H9 (cell line): ENCODE data around the gene CAMSAP2. TPM values are rescaled to one million over a fixed set of nuclear protein-coding genes. Genes with fewer than 3 reads are reported as not detected.
A peak's percentile ranks its signal among the peaks of the same experiment; 100 is the strongest.

Experiments
- DNase-seq: peaks from one replicate; pipeline ENCODE4 v3.0.0-alpha.2; 2017
- H2AFZ ChIP-seq: one replicate; pipeline ENCODE4 v1.6.1; 2013; ENCODE audit warnings: mild to moderate bottlenecking, low read length, control low read depth, moderate library complexity
- H2AK5ac ChIP-seq: 2 replicates; pipeline ENCODE4 v1.6.1; 2013; ENCODE audit warnings: low read length, control low read depth, mixed read lengths; ENCODE audit not compliant: insufficient read length
- H2BK120ac ChIP-seq: one replicate; pipeline ENCODE4 v1.6.1; 2013; ENCODE audit warnings: low read depth, mild to moderate bottlenecking, low read length, control low read depth, inconsistent platforms; ENCODE audit not compliant: poor library complexity, severe bottlenecking
- H2BK12ac ChIP-seq: 2 replicates; pipeline ENCODE4 v1.6.1; 2013; ENCODE audit warnings: low read length, control low read depth, mixed read lengths, low read depth; ENCODE audit not compliant: insufficient read length
- H2BK15ac ChIP-seq: 2 replicates; pipeline ENCODE4 v1.6.1; 2013; ENCODE audit warnings: low read depth, low read length, control low read depth
- H2BK20ac ChIP-seq: one replicate; pipeline ENCODE4 v1.6.1; 2013; ENCODE audit warnings: low read depth, mild to moderate bottlenecking, low read length, control low read depth, inconsistent platforms; ENCODE audit not compliant: poor library complexity, severe bottlenecking
- H2BK5ac ChIP-seq: 2 replicates; pipeline ENCODE4 v1.6.1; 2013; ENCODE audit warnings: low read length, control low read depth, mixed read lengths; ENCODE audit not compliant: insufficient read length
- H3K14ac ChIP-seq: 2 replicates; pipeline ENCODE4 v1.6.1; 2013; ENCODE audit warnings: low read length, control low read depth; ENCODE audit not compliant: insufficient read depth
- H3K18ac ChIP-seq: 2 replicates; pipeline ENCODE4 v1.6.1; 2013; ENCODE audit warnings: low read depth, mild to moderate bottlenecking, mixed read lengths, low read length, control low read depth; ENCODE audit not compliant: insufficient read length
- H3K23ac ChIP-seq: 2 replicates; pipeline ENCODE4 v1.6.1; 2013; ENCODE audit warnings: low read length, control low read depth, mixed read lengths, low read depth; ENCODE audit not compliant: insufficient read length
- H3K23me2 ChIP-seq: 2 replicates; pipeline ENCODE4 v1.6.1; 2013; ENCODE audit warnings: low read depth, mild to moderate bottlenecking, mixed read lengths, low read length, control low read depth; ENCODE audit not compliant: insufficient read length, poor library complexity, severe bottlenecking
- H3K27ac ChIP-seq: 2 replicates; pipeline ENCODE4 v1.5.1; 2013; ENCODE audit warnings: low read length, control low read depth, mixed read lengths, low read depth; ENCODE audit not compliant: insufficient read length
- H3K27me3 ChIP-seq: 2 replicates; pipeline ENCODE4 v1.6.1; 2013; ENCODE audit warnings: low read length, control low read depth, inconsistent platforms; ENCODE audit not compliant: insufficient read depth
- H3K4ac ChIP-seq: 2 replicates; pipeline ENCODE4 v1.6.1; 2013; ENCODE audit warnings: low read depth, mild to moderate bottlenecking, control low read depth, inconsistent platforms, low read length, moderate library complexity
- H3K4me1 ChIP-seq: 2 replicates; pipeline ENCODE4 v1.6.1; 2013; ENCODE audit warnings: low read length, control low read depth, inconsistent platforms; ENCODE audit not compliant: insufficient read depth
- H3K4me2 ChIP-seq: 2 replicates; pipeline ENCODE4 v1.6.1; 2013; ENCODE audit warnings: low read length, control low read depth, mixed read lengths; ENCODE audit not compliant: insufficient read length, insufficient read depth
- H3K56ac ChIP-seq: 2 replicates; pipeline ENCODE4 v1.6.1; 2013; ENCODE audit warnings: low read depth, mild to moderate bottlenecking, mixed read lengths, low read length, control low read depth; ENCODE audit not compliant: insufficient read length
- H3K79me1 ChIP-seq: 2 replicates; pipeline ENCODE4 v1.6.1; 2013; ENCODE audit warnings: low read depth, mild to moderate bottlenecking, moderate library complexity, low read length, control low read depth, inconsistent platforms; ENCODE audit not compliant: insufficient read depth, poor library complexity, severe bottlenecking
- H3K79me2 ChIP-seq: 2 replicates; pipeline ENCODE4 v1.6.1; 2013; ENCODE audit warnings: low read length, control low read depth, inconsistent platforms; ENCODE audit not compliant: insufficient read depth
- H3K9ac ChIP-seq: 2 replicates; pipeline ENCODE4 v1.6.1; 2013; ENCODE audit warnings: low read length, control low read depth, mixed read lengths; ENCODE audit not compliant: insufficient read length; ENCODE audit errors: extremely low read depth
- H3K9me3 ChIP-seq: one replicate; pipeline ENCODE4 v1.6.1; 2013; ENCODE audit warnings: low read depth, low read length, inconsistent platforms; ENCODE audit not compliant: control insufficient read depth
- H3T11ph ChIP-seq: one replicate; pipeline ENCODE4 v1.6.1; 2013; ENCODE audit warnings: mild to moderate bottlenecking, low read length, control low read depth, inconsistent platforms
- H4K20me1 ChIP-seq: one replicate; pipeline ENCODE4 v1.6.1; 2013; ENCODE audit not compliant: control insufficient read depth, insufficient read length, insufficient read depth
- H4K5ac ChIP-seq: 2 replicates; pipeline ENCODE4 v1.6.1; 2013; ENCODE audit warnings: low read depth, mild to moderate bottlenecking, mixed read lengths, low read length, control low read depth; ENCODE audit not compliant: insufficient read length
- H4K8ac ChIP-seq: replicated peaks from 2 replicates; pipeline ENCODE4 v1.6.1; 2013; ENCODE audit warnings: low read length, control low read depth, mixed read lengths, low read depth; ENCODE audit not compliant: insufficient read length
- H4K91ac ChIP-seq: 2 replicates; pipeline ENCODE4 v1.6.1; 2013; ENCODE audit warnings: low read depth, mild to moderate bottlenecking, moderate library complexity, mixed read lengths, low read length, control low read depth; ENCODE audit not compliant: insufficient read length
- H3K27ac Mint-ChIP-seq, 3 experiments: 2 replicates in 2 of 3; 3 replicates in 1 of 3; pipeline ENCODE4 v1.8.0; 2020 to 2021; ENCODE audit warnings: mixed read lengths in 3 of 3, mild to moderate bottlenecking in 1 of 3, moderate library complexity in 1 of 3
- H3K27me3 Mint-ChIP-seq: 2 replicates; pipeline ENCODE4 v1.8.0; 2021; ENCODE audit warnings: low read depth, mild to moderate bottlenecking, moderate library complexity, mixed read lengths
- H3K36me3 Mint-ChIP-seq, 3 experiments: 2 replicates in 2 of 3; 3 replicates in 1 of 3; pipeline ENCODE4 v1.8.0; 2020 to 2021; ENCODE audit warnings: low read depth in 3 of 3, mixed read lengths in 3 of 3; ENCODE audit not compliant: insufficient read depth in 1 of 3
- H3K4me1 Mint-ChIP-seq, 2 experiments: 2 replicates each; pipeline ENCODE4 v1.8.0; 2020; ENCODE audit warnings: mixed read lengths in 2 of 2
- H3K4me3 Mint-ChIP-seq, 2 experiments: 2 replicates in 1 of 2; 3 replicates in 1 of 2; pipeline ENCODE4 v1.8.0; 2020 to 2021; ENCODE audit warnings: mild to moderate bottlenecking in 2 of 2, mixed read lengths in 2 of 2, moderate library complexity in 1 of 2
- H3K9me3 Mint-ChIP-seq, 2 experiments: 2 replicates in 1 of 2; 3 replicates in 1 of 2; pipeline ENCODE4 v1.8.0; 2020; ENCODE audit warnings: mild to moderate bottlenecking in 2 of 2, mixed read lengths in 2 of 2, moderate library complexity in 1 of 2
- CTCF ChIP-seq: fragments of 200-600 bp; sonication (generic); conservative IDR thresholded peaks from 3 replicates; pipeline ENCODE4 v1.8.0; 2021; ENCODE audit warnings: antibody characterized with exemption, mild to moderate bottlenecking
- WGBS: extraction: QIAGEN DNeasy Blood & Tissue Kit; methylation state at CpG from one replicate; pipeline ENCODE4 v1.1.7; 2013; ENCODE audit warnings: missing lambda C conversion rate, low lambda C conversion rate, mixed read lengths; ENCODE audit not compliant: insufficient read length; ENCODE audit errors: extremely low coverage; 5-methylcytosine and 5-hydroxymethylcytosine counted together
- total RNA-seq: library from RNA; stranded (reverse); gene quantifications from 2 replicates; pipeline ENCODE4 v1.2.1, GENCODE V29; 2021

CAMSAP2 gene
- total RNA-seq, 1 experiment from 2014 or later: 33.7 TPM

GRCh38 chr1:200794506-200795065, 55.9 kb downstream of the CAMSAP2 start:
- no peaks in the 10 kb centered on the region for H3K79me1 ChIP-seq
- no peak overlapping the region for H4K8ac ChIP-seq
- H2BK15ac ChIP-seq: no peak overlapping the region
- no peak overlapping the region for H3K56ac ChIP-seq
- no peak overlapping the region for H4K91ac ChIP-seq
- H3K23ac ChIP-seq: no peak overlapping the region
- no peak overlapping the region for H4K5ac ChIP-seq
- H3K79me2 ChIP-seq: no peaks in the 10 kb centered on the region
- Mint-ChIP-seq H3K27me3 (no peaks in the 10 kb centered on the region), H3K4me1 (peaks cover 9 to 14% of the 10 kb centered on the region in 2 experiments), H3K36me3 (peaks cover 7 to 18% (median 16%) of the 10 kb centered on the region in 3 experiments), H3K27ac (0 out of 7 replicates have a peak overlapping the region, but pooled peaks of 1 of the 3 experiments have one; percentile 13), H3K4me3 (no peak overlapping the region), H3K9me3 (peaks cover 0 to 3% of the 10 kb centered on the region in 2 experiments; a peak in 3 of 5 replicates)
- no peak overlapping the region for H3K27ac ChIP-seq
- H3K4ac ChIP-seq: no peak overlapping the region
- TF ChIP-seq CTCF: no peak
- no peak overlapping the region for H2AFZ ChIP-seq
- no peaks in the 10 kb centered on the region for H3K9me3 ChIP-seq
- H2BK12ac ChIP-seq: no peak overlapping the region
- no peaks in the 10 kb centered on the region for H4K20me1 ChIP-seq
- H3K23me2 ChIP-seq: no peaks in the 10 kb centered on the region
- DNase-seq: no peak
- H3K4me1 ChIP-seq: no peaks in the 10 kb centered on the region
- H3K27me3 ChIP-seq: no peaks in the 10 kb centered on the region
- H2BK5ac ChIP-seq: no peak overlapping the region
- H2AK5ac ChIP-seq: no peak overlapping the region
- H3T11ph ChIP-seq: no peak overlapping the region
- H2BK120ac ChIP-seq: no peak overlapping the region
- H3K18ac ChIP-seq: no peak overlapping the region
- no CpG with 5 or more reads among the region's 1 CpG for WGBS
- H2BK20ac ChIP-seq: no peak overlapping the region
- H3K14ac ChIP-seq: no peak overlapping the region
- H3K9ac ChIP-seq: no peak overlapping the region
- H3K4me2 ChIP-seq: no peak overlapping the region
